Large intestine (tissue), 3 donors: Measurements from ENCODE around the gene SYP. TPM values are rescaled to one million over a fixed set of nuclear protein-coding genes. Genes with fewer than 3 reads are reported as not detected.

ENCODE experiments used
- DNase-seq, 2 donors: peaks; one replicate each; pipeline versions ENCODE4 v3.0.0 to v3.0.0-alpha.2; 2013
- H3K27ac ChIP-seq: one replicate; pipeline ENCODE4 v1.5.1; 2013; ENCODE audit warnings: low read length
- H3K27me3 ChIP-seq: 2 replicates; pipeline ENCODE4 v1.6.1; 2013; ENCODE audit warnings: low read length; ENCODE audit not compliant: control insufficient read depth, insufficient read depth
- H3K36me3 ChIP-seq: 2 replicates; pipeline ENCODE4 v1.6.1; 2013; ENCODE audit warnings: low read length; ENCODE audit not compliant: control insufficient read depth, insufficient read depth
- H3K4me1 ChIP-seq: one replicate; pipeline ENCODE4 v1.6.1; 2013; ENCODE audit warnings: low read length; ENCODE audit not compliant: control insufficient read depth, insufficient read depth
- H3K4me3 ChIP-seq: one replicate; pipeline ENCODE4 v1.5.1; 2013; ENCODE audit warnings: low read length
- H3K9me3 ChIP-seq: one replicate; pipeline ENCODE4 v1.6.1; 2013; ENCODE audit warnings: mild to moderate bottlenecking, low read depth, low read length, moderate library complexity; ENCODE audit not compliant: control insufficient read depth
- WGBS: methylation state at CpG from one replicate; pipeline ENCODE4 v1.1.5; 2013; ENCODE audit warnings: low lambda C conversion rate; ENCODE audit not compliant: insufficient coverage; 5-methylcytosine and 5-hydroxymethylcytosine counted together
- polyA plus RNA-seq: library from polyadenylated mRNA; unstranded; fragments of 120-200 nt; gene quantifications from one replicate; pipeline ENCODE4 v1.2.1, GENCODE V29; 2013

SYP gene
- polyA plus RNA-seq, 1 donor: 20.2 TPM

GRCh38 chrX:49238735-49239134, 38.7 kb upstream of the SYP start:
- no peaks in the 10 kb centered on the region for H3K9me3 ChIP-seq
- no peaks in the 10 kb centered on the region for H3K27me3 ChIP-seq
- no peaks in the 10 kb centered on the region for H3K4me1 ChIP-seq
- H3K4me3 ChIP-seq: no peak overlapping the region
- H3K27ac ChIP-seq: no peak overlapping the region
- no CpG with 5 or more reads among the region's 7 CpGs for WGBS
- H3K36me3 ChIP-seq: peaks cover 9% of the 10 kb centered on the region
- no peak for DNase-seq

GRCh38 chrX:49237060-49237459, 37.1 kb upstream of the SYP start:
- Histone ChIP-seq H3K27ac (no peak overlapping the region), H3K4me3 (no peak overlapping the region), H3K9me3 (no peaks in the 10 kb centered on the region), H3K4me1 (no peaks in the 10 kb centered on the region), H3K36me3 (no peaks in the 10 kb centered on the region), H3K27me3 (no peaks in the 10 kb centered on the region)
- no peak for DNase-seq
- WGBS: no CpG with 5 or more reads among the region's 9 CpGs

GRCh38 chrX:49233887-49234555, 34.0 kb upstream of the SYP start:
- Histone ChIP-seq H3K9me3 (no peaks in the 10 kb centered on the region), H3K4me3 (no peak overlapping the region), H3K36me3 (no peaks in the 10 kb centered on the region), H3K27ac (no peak overlapping the region), H3K4me1 (no peaks in the 10 kb centered on the region), H3K27me3 (no peaks in the 10 kb centered on the region)
- no peak for DNase-seq
- WGBS: no CpG with 5 or more reads among the region's 56 CpGs

- H3K4me3 ChIP-seq: no peak within 1 kb of the TSS
- WGBS: no CpG with 5 or more reads among the region's 9 CpGs
Measured at GRCh38 chrX:49233176-49233575, 33.2 kb upstream of the SYP start, which contains the start of gene CACNA1F. CACNA1F (minus strand) TSS chrX:49233340; CDS start chrX:49233309, 31 bp downstream.

GRCh38 chrX:49232525-49232924, 32.5 kb upstream of the SYP start:
- WGBS: no CpG with 5 or more reads among the region's 2 CpGs
- H3K4me1 ChIP-seq: no peaks in the 10 kb centered on the region
- H3K27me3 ChIP-seq: no peaks in the 10 kb centered on the region
- H3K9me3 ChIP-seq: no peaks in the 10 kb centered on the region
- H3K36me3 ChIP-seq: no peaks in the 10 kb centered on the region
- no peak overlapping the region for H3K4me3 ChIP-seq
- no peak for DNase-seq
- H3K27ac ChIP-seq: no peak overlapping the region

More at GRCh38 chrX:49233176-49233575, 33.2 kb upstream of the SYP start, which contains the start of gene CACNA1F:
- no peaks in the 10 kb centered on the region for H3K9me3 ChIP-seq
- no peaks in the 10 kb centered on the region for H3K4me1 ChIP-seq
- H3K27ac ChIP-seq: no peak within 1 kb of the TSS
- DNase-seq: no peak
- no peaks in the 10 kb centered on the region for H3K27me3 ChIP-seq
- no peaks in the 10 kb centered on the region for H3K36me3 ChIP-seq

GRCh38 chrX:49231333-49232000, 31.5 kb upstream of the SYP start:
- no peaks in the 10 kb centered on the region for H3K4me1 ChIP-seq
- no peak for DNase-seq
- H3K4me3 ChIP-seq: no peak overlapping the region
- no peaks in the 10 kb centered on the region for H3K9me3 ChIP-seq
- no peak overlapping the region for H3K27ac ChIP-seq
- no CpG with 5 or more reads among the region's 10 CpGs for WGBS
- no peaks in the 10 kb centered on the region for H3K27me3 ChIP-seq
- no peaks in the 10 kb centered on the region for H3K36me3 ChIP-seq

DNA sequence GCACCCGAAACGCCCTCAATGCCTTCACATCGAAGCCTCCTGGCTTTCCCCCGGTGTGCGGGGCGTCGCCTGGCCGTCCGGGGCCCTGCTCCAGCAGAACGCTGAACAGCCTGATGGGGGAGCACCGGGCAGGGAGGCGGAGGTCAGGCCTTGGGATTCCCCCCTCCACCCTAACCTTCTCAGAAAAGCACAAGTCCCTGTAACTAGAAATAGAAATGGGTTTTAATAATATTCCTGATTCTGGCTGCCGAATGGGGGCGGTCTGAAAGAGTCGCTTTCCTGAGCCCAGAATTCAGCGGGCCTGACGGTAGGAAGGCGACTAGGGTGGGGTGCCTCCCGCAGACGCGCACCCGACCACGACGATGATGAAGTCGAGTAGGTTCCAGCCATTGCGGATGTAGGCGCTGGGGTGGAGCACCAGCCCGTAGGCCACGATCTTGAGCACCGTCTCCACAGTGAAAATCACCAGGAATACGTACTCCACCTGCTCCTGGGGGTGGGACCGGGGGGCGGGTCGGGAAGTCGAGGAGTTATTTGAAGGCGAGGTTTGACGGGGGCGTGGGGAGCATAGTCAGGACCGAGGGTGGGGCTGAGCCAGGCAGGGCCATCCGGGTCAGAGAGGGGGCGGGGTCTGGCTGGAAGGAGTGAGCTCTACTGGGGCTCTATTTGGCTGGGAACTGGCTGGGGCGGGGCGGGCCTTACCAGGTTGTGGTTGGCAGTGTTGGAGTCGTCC, 30.7 kb upstream of the SYP start:
- H3K9me3 ChIP-seq: no peaks in the 10 kb centered on the region
- DNase-seq: peak; percentile 37 to 71
- no CpG with 5 or more reads among the region's 44 CpGs for WGBS

DNA sequence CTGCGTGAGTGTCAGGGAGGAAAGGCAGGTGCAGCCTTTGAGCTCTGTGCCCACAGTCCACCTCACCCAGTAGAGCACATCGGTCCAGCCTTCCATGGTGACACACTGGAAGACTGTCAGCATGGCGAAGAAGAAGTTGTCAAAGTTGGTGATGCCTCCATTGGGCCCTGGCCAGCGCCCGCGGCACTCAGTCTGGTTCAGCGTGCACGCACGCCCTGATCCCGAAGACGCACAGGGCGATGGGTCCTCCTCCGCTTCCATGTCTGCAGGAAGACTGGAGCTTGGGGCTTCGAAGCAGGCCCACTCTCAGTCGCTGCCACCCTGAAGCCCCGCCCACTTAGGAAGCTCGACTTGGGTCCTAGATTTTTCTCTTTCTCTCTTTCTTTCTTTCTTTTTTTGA, 28.2 kb upstream of the SYP start:
- Histone ChIP-seq H3K4me1 (no peaks in the 10 kb centered on the region), H3K9me3 (no peaks in the 10 kb centered on the region), H3K27me3 (no peaks in the 10 kb centered on the region), H3K4me3 (no peak overlapping the region), H3K27ac (no peak overlapping the region), H3K36me3 (no peaks in the 10 kb centered on the region)
- WGBS: no CpG with 5 or more reads among the region's 17 CpGs
- DNase-seq: no peak

More for the DNA sequence above, 30.7 kb upstream of the SYP start:
- peak overlapping the region; percentile 35 for H3K4me3 ChIP-seq
- H3K27ac ChIP-seq: peak overlapping the region; percentile 47
- no peaks in the 10 kb centered on the region for H3K27me3 ChIP-seq
- no peaks in the 10 kb centered on the region for H3K36me3 ChIP-seq
- no peaks in the 10 kb centered on the region for H3K4me1 ChIP-seq

DNA sequence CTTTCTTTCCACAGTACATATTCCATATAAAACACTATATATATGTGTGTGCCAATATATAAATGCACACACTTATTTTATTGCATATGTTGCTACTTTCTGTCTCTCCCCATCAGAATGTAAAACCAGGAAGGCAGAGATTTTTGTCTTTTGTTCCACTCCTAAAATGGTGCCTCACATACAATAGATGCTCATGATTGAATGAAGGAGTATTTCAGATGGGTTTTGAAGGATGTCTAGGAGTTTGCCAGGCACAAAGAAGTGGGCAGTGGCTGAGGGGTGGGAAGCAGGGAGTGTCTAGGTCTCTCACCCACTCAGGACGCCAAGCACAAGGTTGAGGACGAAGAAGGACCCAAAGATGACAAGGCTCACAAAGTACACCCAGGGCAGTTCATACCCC, 27.7 kb upstream of the SYP start:
- Histone ChIP-seq H3K36me3 (no peaks in the 10 kb centered on the region), H3K4me1 (no peaks in the 10 kb centered on the region), H3K27ac (no peak overlapping the region), H3K9me3 (no peaks in the 10 kb centered on the region), H3K27me3 (no peaks in the 10 kb centered on the region), H3K4me3 (no peak overlapping the region)
- no CpG with 5 or more reads among the region's 2 CpGs for WGBS
- no peak for DNase-seq

DNA sequence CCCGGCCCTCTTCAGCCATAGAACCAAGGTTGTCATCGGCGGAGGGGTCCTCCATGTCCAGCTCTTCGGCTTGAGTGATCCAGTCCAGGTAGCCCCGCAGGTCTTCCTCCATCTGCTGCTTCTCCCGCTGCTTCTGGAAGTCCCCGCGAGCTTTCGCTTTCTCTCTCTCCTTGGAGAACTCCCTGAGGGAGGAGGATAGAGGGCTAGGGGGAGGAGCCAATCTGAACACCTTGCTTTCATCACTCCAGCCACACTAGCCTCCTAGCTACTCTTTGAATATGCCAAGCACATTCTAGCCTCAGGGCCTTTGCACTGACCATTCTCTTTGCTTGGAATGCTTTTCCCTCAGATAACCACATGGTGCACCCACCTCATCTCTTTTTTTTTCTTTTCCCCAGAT, 27.0 kb upstream of the SYP start:
- Histone ChIP-seq H3K4me1 (no peaks in the 10 kb centered on the region), H3K27me3 (no peaks in the 10 kb centered on the region), H3K27ac (no peak overlapping the region), H3K36me3 (no peaks in the 10 kb centered on the region), H3K4me3 (no peak overlapping the region), H3K9me3 (no peaks in the 10 kb centered on the region)
- DNase-seq: no peak
- WGBS: no CpG with 5 or more reads among the region's 9 CpGs
